ENCODE measurements around the gene GLDC.

The GLDC gene

DNA sequence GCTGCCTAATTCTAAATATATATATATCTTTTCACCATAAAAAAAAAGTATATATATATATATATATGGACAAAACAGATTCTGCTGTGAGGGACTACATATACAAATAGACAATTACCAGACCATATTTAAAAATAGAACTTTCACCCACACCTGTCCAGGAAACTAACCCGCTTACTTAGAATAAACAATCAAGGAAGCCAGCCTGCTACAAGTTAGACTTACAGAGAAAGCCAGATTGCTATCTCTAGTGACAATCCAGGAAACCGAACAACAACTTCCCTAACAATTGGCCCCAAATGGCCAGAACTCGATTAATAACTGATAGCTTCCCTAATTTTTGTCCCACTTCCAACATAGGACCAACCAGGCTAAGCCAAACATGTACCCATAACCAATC lies 5.9 kb downstream of the GLDC start:
- TF ChIP-seq EZH2 (IDR thresholded peaks at IDR 0.05; ENCODE audit: borderline replicate concordance, low read depth, low read length, severe bottlenecking), result no peak
- TF ChIP-seq, protein P1, sequence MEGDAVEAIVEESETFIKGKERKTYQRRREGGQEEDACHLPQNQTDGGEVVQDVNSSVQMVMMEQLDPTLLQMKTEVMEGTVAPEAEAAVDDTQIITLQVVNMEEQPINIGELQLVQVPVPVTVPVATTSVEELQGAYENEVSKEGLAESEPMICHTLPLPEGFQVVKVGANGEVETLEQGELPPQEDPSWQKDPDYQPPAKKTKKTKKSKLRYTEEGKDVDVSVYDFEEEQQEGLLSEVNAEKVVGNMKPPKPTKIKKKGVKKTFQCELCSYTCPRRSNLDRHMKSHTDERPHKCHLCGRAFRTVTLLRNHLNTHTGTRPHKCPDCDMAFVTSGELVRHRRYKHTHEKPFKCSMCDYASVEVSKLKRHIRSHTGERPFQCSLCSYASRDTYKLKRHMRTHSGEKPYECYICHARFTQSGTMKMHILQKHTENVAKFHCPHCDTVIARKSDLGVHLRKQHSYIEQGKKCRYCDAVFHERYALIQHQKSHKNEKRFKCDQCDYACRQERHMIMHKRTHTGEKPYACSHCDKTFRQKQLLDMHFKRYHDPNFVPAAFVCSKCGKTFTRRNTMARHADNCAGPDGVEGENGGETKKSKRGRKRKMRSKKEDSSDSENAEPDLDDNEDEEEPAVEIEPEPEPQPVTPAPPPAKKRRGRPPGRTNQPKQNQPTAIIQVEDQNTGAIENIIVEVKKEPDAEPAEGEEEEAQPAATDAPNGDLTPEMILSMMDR (IDR thresholded peaks at IDR 0.05; ENCODE audit: borderline replicate concordance, extremely low read depth, low read length, poor library complexity, severe bottlenecking), result no peak
- Histone ChIP-seq H3K4me3 (ENCODE audit: low read depth in 1 of 2, low read length in 2 of 2) (no peak overlapping the region), H4K20me1 (ENCODE audit: insufficient read depth, low read length) (no peaks in the 10 kb centered on the region), H2AFZ (ENCODE audit: low read depth, low read length) (no peak overlapping the region), H3K4me2 (ENCODE audit: insufficient read depth, low read length) (no peak overlapping the region), H3K79me2 (ENCODE audit: insufficient read depth, low read length) (no peaks in the 10 kb centered on the region), H3K27me3 (ENCODE audit: insufficient read depth, low read length, poor library complexity) (no peaks in the 10 kb centered on the region), H3K36me3 (ENCODE audit: insufficient read depth, low read length) (no peaks in the 10 kb centered on the region), H3K27ac (ENCODE audit: low read length) (no peak overlapping the region), H3K4me1 (ENCODE audit: insufficient read depth, low read length) (no peaks in the 10 kb centered on the region), H3K9ac (ENCODE audit: low read depth, low read length) (no peak overlapping the region), H3K9me3 (ENCODE audit: insufficient read depth, low read length, severe bottlenecking) (no peaks in the 10 kb centered on the region)
- ATAC-seq (ENCODE audit: insufficient read depth, low read depth) (no peak), DNase-seq (no peak)

DNA sequence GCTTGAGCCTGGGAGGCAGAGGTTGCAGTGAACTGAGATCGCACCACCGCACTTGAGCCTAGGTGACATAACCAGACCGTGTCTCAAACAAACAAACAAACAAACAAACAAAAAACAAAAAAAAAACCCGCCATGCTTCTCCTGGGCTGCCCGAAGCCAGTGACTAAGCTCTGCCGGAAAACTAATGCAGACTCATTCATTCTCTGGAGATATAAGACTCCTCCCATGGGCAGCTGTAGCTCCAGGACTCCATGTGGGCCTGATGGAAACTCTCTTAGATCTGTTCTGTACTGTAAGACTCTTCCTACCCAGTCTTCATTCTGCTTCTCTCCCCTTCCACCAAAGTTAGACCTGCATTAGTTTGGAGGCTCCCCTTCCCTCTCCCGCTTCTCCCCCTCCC lies 11.1 kb downstream of the GLDC start:
- TF ChIP-seq, protein P1 (IDR thresholded peaks at IDR 0.05; ENCODE audit: borderline replicate concordance, extremely low read depth, low read length, poor library complexity, severe bottlenecking), result no peak
- no peak for TF ChIP-seq EZH2 (IDR thresholded peaks at IDR 0.05; ENCODE audit: borderline replicate concordance, low read depth, low read length, severe bottlenecking)
- no peaks in the 10 kb centered on the region for H3K79me2 ChIP-seq (ENCODE audit: insufficient read depth, low read length)
- no peaks in the 10 kb centered on the region for H4K20me1 ChIP-seq (ENCODE audit: insufficient read depth, low read length)
- H3K9ac ChIP-seq (ENCODE audit: low read depth, low read length), result no peak overlapping the region
- no peak overlapping the region for H3K27ac ChIP-seq (ENCODE audit: low read length)
- H3K4me1 ChIP-seq (ENCODE audit: insufficient read depth, low read length), result no peaks in the 10 kb centered on the region
- no peak overlapping the region for H3K4me2 ChIP-seq (ENCODE audit: insufficient read depth, low read length)
- H3K36me3 ChIP-seq (ENCODE audit: insufficient read depth, low read length), result no peaks in the 10 kb centered on the region
- no peak overlapping the region for H2AFZ ChIP-seq (ENCODE audit: low read depth, low read length)
- no peak overlapping the region for H3K4me3 ChIP-seq (ENCODE audit: low read depth in 1 of 2, low read length in 2 of 2)
- H3K9me3 ChIP-seq (ENCODE audit: insufficient read depth, low read length, severe bottlenecking), result no peaks in the 10 kb centered on the region
- DNase-seq (no peak), ATAC-seq (ENCODE audit: insufficient read depth, low read depth) (no peak)
- no peaks in the 10 kb centered on the region for H3K27me3 ChIP-seq (ENCODE audit: insufficient read depth, low read length, poor library complexity)

DNA sequence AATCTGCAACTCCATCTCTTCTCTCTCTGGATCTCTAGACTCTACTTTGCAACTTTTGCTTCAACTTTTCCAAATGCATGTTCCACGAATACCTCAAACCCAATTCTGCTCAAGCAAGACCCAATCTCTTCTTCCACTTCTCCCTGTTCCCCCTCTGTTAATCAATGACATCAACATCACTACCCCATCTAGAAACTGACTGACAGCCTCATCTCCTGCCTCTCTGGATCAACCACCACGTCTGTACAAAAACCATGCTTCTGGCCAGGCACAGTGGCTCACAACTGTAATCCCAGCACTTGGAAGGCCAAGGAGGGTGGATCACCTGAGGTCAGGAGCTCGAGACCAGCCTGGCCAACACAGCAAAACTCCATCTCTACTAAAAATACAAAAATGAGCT lies 12.2 kb downstream of the GLDC start:
- H2AFZ ChIP-seq (ENCODE audit: low read depth, low read length), result no peak overlapping the region
- H3K4me2 ChIP-seq (ENCODE audit: insufficient read depth, low read length), result no peak overlapping the region
- no peaks in the 10 kb centered on the region for H3K9me3 ChIP-seq (ENCODE audit: insufficient read depth, low read length, severe bottlenecking)
- DNase-seq (no peak), ATAC-seq (ENCODE audit: insufficient read depth, low read depth) (no peak)
- H3K27ac ChIP-seq (ENCODE audit: low read length), result no peak overlapping the region
- no peaks in the 10 kb centered on the region for H3K4me1 ChIP-seq (ENCODE audit: insufficient read depth, low read length)
- no peak overlapping the region for H3K9ac ChIP-seq (ENCODE audit: low read depth, low read length)
- no peaks in the 10 kb centered on the region for H3K36me3 ChIP-seq (ENCODE audit: insufficient read depth, low read length)
- TF ChIP-seq, protein P1 (IDR thresholded peaks at IDR 0.05; ENCODE audit: borderline replicate concordance, extremely low read depth, low read length, poor library complexity, severe bottlenecking), result no peak
- no peak for TF ChIP-seq EZH2 (IDR thresholded peaks at IDR 0.05; ENCODE audit: borderline replicate concordance, low read depth, low read length, severe bottlenecking)
- H4K20me1 ChIP-seq (ENCODE audit: insufficient read depth, low read length), result no peaks in the 10 kb centered on the region
- no peak overlapping the region for H3K4me3 ChIP-seq (ENCODE audit: low read depth in 1 of 2, low read length in 2 of 2)
- no peaks in the 10 kb centered on the region for H3K79me2 ChIP-seq (ENCODE audit: insufficient read depth, low read length)
- H3K27me3 ChIP-seq (ENCODE audit: insufficient read depth, low read length, poor library complexity), result no peaks in the 10 kb centered on the region
